NCI-H2107 treated with DMSO at 0.1 percent for 48 hours (cell line): ENCODE results near the gene GFOD1.

Source experiments
- DNase-seq: peaks from one replicate; lab custom pipeline; 2025; ENCODE audit not compliant: unreplicated experiment; lab: John Stamatoyannopoulos, UW

The GFOD1 gene

DNA sequence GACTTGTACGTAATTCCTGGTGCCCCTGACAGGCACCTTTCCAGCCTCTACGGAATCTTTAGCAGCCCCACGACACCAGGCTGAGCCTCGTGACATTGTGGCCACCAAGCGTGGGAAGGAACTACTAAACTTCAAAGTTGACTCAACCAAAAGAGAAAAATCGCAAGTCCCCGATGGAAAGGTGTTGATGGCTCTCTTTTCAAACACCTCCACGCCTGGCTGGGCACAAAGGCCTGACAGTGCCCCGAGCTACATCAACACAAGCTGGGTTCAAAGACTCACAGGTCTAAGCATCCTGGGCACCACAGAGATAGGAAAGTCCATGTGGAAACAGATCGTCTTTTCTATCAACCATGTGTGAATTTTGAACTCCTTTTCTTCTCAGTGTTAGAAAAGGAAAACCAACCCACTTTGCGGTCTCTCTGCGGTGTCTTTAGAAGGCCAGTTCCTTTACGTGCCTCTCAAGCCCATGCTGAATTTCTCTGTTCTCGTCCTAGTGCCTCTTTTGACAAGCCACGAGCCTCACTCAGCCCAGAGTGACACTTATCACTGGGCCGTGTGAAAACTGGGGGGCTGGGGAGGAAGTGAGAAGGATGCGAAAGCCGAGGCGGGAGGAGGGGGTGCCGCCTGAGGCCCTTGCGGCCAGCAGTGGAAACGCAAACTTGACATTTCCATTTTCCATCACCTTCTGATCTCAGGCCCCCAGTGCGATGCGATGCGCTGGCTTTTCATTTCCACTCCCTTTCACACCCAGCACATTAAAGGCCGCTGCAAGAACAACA lies 59.4 kb downstream of the GFOD1 start:
- DNase-seq = no peak

DNA sequence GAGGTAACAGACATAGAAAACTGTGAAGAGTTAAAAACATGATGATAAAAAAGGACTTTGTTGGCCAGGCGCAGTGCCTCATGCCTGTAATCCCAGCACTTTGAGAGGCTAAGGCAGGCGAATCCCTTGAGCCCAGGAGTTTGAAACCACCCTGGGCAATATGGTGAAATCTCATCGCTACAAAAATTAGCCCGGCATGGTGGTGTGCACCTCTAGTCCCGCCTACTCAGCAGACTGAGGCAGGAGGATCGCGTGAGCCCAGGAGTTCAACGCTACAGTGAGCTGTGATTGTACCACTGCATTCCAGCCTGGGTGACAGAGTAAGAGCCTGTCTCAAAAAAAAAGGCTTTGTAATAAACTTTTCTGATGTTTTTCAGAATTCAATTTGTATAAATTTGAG lies 60.1 kb downstream of the GFOD1 start:
- DNase-seq = no peak

DNA sequence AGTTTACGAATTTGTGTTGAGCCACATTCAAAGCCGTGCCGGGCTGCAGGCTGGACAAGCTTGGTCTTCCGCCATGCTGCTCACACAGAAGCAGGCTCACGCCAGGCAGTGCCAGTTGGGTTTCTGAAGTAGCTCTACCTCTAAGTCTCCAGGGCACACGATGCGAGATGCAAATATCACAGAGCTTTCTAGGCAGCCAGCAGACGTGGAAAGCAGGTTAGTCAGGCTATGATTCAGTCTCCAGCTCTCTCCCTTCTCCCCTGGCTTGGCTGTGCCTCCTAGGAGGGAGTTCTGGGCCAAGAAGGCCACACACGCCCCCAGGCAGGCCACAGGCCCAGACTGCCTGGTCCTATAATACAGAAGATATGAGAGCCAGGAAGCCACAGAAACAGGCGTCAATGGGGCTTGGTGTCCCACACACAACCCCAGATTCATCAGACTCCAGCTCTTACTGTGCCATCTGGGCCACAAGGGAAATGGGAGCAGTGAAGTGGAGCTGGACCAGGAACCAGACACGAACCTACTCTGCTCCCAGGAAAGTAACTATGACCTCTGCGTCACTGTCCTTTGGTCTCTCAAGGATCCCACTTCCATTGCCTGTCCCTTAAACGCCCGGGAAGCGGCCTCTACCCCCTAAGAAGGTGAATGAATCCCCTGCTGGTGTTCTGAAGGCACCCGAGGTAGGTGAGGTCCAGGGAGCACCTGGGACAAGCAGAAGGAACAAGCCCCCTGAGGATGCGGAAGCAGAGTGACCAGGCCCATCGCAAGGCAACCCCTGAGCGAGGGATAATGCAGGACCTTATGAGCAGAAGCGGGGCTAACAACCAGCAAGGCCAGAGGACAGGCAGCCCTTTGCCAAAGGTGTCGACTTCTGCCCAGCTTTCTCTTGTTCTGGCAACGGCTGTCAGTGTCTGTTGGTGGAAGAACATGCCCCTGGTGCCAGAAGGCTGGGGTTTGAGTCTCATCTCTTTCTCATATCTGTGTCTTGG lies 61.2 kb downstream of the GFOD1 start:
- no peak for DNase-seq

DNA sequence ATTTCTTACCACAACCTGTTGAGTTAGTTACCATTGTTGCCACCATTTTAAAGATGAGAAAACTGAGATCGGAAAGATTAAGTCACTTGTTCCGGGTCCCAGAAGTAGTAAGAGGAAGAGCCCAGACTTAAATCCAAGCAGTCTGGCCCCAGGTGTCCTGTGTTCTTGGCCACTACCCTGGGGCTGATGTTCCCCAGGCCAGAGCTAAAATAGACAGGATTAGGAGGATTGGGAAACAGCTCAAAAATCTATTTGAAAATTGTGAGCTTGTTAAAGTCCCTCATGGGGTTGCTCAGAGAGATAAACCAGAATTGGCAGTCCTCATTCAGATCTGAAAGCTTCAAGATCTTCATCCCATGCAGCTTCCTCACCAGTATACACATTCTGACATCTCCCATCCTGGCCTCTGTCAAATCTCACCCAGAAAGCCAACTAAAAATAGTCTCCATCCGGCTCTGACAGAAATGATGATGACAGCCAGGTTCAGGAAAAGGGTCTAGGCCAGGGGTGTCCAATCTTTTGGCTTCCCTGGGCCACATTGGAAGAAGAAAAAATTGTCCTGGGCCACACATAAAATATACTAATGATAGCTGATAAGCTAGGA lies 62.0 kb downstream of the GFOD1 start:
- DNase-seq = no peak

DNA sequence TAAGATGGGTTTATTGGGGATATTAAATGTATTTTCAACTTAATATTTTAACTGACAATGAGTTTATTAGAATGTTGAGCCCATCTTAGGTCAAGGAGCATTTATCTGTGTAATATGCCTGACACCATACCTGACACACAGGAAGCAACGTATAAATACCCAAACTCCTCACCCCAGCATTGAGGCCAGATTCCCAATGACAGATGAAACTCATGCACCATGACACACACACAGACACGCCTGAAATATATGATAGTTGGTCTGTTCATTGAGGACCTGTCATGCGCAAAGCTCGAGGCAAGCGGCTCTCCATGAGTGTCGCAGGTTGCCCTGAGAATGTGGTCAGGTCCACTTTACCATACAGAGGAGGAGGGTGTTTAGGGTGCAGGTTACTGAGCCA lies 64.1 kb downstream of the GFOD1 start:
- DNase-seq = no peak

DNA sequence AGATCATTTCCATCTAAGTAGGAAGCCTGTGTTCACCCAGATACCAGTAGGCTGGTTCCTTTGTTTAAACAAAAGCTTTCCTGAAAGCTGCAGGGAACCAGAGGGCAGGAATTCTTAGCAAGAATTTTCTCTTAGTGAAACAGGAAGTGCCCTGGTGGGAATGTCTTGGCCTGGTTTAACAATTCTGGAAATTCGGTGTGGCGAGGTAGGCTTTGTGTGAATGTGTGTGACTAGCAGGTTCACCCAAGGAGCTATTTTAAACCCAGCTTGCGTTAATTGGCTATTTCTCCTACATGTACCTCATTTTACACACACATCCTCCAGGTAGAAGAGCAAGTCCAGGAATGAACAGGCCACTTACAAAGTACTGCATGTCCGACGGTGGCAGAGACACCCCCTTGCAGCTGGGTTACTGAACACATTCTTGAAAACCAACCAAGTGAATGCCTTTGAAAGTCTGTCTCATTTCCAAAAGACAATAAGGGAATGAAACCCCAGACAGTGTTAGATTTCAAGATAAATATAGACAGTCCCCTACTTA lies 64.6 kb downstream of the GFOD1 start:
- DNase-seq = no peak

DNA sequence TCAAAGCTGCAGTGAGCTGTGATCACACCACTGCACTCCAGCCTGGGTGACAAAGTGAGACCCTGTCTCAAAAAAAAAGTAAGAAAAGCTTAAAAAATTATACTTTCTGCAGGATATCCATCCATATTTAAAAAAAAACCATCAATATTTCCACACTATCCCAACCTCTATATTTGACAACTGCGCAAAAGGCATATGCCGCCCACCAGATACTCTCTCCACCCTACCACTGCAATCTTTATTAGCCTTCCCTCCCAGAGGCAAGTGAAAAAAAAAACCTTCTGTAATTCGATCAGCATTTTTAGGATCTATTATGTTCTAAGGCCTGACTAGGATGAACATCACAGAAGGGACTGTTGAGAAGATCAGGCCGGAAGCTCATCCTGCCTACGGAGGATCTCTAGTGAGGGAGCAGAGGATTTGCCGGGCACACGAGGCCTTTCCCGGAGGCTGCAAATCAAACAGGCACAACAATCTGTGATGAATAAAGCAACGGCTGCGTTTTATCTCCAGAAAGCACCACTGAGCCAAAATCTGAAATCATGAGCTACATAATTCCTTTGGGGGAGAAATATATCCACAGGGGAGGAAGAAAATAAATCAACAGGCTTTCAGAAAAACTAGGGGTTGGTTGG lies 65.9 kb downstream of the GFOD1 start:
- DNase-seq = no peak

DNA sequence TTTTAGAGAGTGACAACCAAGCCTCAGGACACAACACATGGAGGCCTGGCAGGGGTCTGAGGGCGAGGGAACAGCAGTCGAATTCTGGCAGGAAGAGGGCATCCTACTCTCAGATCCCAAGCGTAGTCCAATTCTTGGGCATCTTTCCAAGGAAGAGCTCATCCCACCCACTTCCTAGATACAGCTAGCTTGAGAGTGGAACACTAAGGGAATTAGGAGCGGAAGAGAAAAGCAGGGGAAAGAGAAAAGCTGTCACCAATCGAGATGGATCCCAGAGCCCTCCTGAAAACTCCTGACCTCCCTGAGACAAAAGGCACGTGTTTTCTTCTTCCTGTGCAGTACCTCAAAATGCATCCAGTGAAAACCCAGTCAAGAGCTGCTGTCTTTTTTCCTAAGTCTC lies 67.1 kb downstream of the GFOD1 start:
- DNase-seq = no peak

DNA sequence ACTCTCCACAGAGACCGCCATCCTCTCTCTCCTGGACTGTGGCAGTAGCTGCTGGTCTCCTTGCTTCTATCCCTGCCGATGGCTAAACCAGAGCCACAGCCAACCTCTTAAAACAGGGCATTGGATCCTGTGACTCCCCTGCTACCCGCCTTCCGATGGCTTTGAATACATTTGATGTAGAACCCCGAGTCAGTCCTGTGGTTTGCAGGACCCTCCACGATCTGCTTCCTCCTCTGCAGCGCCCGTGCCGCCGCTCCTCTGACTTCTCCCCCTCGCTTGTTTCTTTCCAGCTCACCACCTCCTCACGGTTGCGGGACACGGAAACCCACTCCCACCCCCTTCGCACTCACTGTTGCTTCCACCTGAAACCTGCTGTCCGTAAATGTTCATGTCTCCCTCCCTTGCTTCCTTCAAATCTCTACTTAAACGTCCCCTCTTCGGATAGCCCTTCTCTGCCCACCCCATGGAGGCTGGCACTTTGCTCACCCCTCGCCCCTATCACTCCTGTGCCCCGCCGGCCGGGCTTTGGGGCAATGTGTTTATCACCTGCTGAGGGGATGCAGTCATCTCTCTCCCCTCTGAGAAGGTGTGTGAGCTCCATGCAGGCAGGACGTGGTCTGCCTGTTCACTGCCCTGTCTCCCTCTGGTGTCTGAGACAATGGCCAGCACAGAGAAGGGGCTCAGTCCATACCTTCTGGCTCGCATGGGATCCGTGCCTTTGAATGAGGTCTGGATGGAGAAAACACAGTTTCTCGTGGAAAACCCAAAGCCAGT lies 67.8 kb downstream of the GFOD1 start:
- no peak for DNase-seq

DNA sequence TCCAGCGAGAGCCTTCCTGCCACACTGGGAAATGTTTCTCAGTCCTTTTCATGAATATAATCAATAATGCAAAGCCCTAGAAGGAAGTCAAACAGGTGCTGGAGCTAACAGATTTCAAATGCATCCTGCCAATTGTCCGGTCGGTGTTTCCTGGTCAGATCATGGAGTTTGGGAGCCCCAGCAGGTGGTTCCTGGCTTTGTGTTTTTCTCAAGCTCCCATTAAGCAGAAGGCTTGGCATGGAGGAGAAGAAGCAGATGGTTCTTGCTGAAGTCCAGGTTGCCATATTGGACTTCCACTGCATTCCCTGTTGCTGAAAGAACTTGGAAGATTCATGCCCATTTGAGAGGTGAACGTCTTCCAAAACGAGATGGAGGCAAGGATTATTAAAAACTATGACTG lies 68.6 kb downstream of the GFOD1 start:
- DNase-seq = no peak

DNA sequence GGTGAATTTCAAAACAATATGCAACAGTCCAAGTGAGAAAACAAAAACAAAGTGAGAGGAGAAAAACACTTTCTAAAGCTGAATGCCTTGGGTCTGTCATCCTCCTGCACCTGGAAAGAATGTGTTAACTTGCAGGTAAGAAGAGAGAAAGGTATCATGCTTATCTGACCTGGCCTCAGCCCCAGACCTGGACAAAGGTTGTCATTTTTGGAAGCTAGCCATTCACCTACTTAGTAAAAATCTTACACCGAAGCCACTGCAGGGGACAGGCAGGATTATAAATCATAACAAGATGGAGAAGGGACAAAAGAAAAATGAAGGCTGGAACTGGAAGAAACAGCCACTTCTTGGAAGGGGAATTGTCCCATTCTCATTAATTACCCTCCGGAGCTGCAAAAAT lies 69.4 kb downstream of the GFOD1 start:
- DNase-seq = no peak

DNA sequence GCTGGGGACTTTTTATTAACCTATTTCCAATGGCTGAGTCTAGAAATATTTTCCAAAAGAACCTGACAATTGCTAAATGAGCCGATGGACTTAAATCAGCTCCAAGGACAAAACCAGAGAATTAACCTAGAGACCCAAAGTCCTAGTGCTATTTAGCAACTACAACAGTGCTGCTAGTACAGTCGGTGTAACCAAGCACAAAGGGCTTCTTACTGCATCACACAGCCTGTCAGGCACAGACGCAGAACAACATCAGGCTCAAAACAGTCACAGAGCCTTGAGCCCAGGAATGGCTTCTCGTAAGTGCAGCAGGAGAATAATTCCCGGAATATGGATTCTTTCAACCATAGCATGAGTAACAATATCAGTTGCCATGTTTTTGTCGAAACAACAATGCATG lies 70.0 kb downstream of the GFOD1 start:
- no peak for DNase-seq

DNA sequence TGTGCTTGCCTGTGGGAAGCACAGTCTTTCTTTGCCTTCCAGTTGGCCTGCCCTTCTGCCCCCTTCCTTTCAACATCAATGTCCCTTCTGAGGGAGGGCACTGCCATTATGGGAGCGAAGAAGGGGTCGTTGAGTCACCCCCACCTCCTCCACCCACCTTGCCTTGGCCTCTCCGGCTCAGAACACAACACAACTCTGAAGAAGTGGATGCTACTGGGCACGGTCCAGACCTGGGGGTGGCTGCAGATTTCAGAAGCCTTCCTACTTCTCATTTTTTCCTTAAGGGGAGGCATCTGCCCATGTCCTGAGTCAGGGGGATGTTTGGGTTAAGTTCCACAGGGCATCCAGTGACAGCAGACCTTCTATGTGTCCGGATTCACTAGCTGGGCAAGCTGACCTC lies 72.1 kb downstream of the GFOD1 start:
- DNase-seq = no peak

DNA sequence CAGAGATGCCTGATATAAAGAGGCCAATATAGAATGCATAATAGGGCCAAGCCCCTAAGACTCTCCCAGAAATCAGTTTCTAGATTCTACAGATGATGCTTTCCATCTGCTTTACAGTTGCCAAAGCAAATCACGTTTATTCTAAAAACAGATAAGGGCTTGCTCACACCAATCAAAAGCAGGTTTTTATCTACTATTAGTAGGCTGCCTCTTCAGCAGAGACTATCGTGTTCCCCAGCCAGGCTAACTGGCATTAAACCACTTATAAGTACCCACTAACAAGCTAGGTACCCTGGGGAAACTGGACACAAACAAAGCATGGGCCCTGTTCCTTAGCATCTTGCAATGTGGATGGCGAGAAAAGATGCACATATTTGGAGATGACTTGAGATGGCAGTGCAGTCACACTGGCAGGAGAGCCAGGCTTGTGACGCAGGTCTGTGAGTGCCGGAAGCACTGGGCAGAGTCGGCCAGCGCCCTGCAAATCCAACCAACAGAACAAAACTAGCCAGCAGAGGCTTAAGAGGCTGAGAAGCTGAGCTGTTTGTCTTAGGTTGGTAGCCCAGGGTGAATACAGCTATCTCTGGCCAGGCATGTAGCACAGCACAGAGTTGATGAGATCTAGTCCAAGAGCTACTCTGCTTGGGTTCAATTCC lies 73.4 kb downstream of the GFOD1 start:
- DNase-seq = no peak

DNA sequence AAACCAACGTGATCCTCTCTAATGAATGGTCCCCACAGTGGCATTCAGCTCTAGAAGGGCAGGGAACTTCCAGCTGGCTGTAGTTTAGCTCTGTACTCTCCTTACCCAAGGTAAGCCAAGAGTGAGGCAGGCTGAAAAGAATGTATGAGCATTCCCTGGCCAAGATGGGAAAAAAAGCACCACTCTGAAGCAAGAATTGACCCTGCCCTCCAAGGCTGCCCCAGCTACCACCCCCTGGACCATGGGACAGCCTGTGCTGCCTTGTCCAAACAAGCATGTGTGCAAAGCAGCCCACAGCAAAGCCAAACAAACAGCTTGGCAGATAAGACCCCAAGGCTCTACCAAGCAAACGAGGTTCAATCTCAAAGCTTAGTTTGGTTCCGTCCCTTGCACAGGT lies 73.9 kb downstream of the GFOD1 start:
- no peak for DNase-seq

DNA sequence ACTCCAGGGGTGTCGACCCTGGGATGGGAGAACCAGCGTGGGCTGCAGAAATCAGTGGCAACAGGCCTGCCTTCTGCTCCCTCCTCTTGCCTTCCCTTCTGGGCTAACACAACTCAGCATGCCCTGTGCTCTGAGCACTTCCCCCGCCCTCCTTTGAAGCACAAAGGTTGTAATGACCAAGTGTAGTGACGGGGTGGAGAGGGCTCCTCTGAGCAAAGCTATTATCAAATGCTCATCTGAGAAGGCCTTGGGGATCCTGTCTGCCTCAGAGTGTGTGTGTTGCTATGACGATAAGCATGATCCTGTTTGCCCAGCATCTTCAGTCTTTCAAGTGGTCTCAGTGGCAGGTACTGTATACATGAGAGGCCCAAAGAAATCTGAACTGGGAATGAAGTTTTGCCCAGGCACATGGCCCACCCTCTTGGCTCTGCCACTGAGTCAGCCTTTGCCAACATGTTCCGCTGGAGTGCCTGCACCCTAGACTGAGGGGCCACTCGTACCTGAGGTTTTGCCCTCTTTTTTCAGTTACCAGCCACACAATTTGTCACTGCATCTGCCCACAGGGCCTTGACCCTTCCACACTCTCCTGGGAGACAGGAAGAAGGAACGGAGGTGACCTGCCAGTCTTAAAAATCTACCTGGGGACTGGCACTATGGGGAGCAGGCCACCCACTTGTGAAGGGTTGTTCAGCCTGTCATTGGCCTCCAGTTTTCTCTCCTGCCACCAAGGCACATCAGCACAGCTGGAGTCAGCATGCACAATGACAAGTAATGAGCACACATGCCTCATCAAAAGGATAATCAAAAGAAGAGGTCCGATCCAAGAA lies 74.5 kb downstream of the GFOD1 start:
- no peak for DNase-seq

DNA sequence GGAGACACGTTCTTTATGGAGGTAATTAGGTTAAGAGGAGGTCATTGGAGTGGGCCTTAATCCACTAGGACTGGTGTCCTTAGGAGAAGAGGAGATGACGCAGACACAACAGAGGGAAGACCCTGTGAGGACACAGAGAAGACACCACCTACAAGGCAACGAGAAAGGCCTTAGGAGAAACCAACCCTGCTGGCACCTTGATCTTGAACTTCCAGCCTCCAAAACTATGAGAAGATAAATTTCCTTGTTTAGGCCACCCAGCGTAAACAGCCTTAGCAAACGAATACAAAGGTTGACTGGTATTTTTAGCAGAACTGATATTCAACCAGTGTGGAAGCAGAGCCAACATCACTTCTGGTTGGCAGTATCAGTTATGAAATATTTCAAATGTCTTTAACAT lies 75.2 kb downstream of the GFOD1 start:
- no peak for DNase-seq

DNA sequence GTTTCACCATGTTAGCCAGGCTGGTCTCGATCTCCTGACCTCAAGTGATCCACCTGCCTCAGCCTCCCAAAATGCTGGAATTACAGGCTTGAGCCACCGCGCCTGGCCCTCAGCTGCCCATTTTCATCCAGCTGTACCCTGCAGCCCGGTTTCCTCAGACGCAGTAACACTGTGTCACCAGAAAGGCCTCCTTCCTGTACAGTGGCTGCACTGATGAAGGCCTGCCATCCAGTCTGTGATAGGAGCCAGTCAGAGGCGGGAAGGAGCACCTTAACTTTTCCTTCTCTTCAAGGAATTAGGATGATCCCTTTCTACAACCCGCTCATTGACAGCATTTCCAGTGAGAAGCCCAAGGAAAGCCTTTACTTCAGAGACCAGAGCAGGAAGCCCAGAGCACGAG lies 75.9 kb downstream of the GFOD1 start:
- DNase-seq = no peak

DNA sequence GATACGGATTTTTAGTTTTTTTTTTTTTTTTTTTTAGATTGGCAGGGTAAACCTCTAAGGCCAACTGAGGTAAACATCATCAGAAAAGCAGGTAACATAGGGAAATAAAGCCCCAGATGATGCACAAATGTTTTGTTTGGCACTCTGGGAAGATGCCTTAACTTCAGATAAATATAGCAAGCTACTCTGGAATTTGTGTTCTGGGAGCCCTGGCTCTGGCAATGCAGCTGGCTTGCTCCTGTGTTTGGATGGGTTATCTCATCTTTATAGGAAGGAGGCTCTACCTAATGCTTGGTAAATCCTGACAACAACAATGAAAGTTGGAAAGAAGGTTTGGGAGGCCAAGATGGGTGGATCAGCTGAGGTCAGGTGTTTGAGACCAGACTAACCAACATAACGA lies 77.4 kb downstream of the GFOD1 start:
- no peak for DNase-seq
